GM13977 (cell line): ENCODE results near the gene TAGLN3.

ENCODE experiments used
- DNase-seq: peaks from one replicate; pipeline ENCODE4 v3.0.0; 2012; ENCODE audit warnings: low spot score
- in situ Hi-C: fragments of 300-500 bp; cut with MboI; formaldehyde crosslinking; loops from one replicate; pipeline ENCODE4 v1.12.0; 2022; ENCODE audit warnings: low sequenced_read_pairs, low pct_unique_long_range_greater_than_20kb, mixed read lengths, inconsistent platforms; ENCODE audit not compliant: unreplicated experiment
- TF ChIP-seq, protein P1 (sequence below): IDR thresholded peaks from 2 replicates; pipeline ENCODE4 v1.5.1; 2012; ENCODE audit warnings: mild to moderate bottlenecking, control low read depth; ENCODE audit not compliant: insufficient read depth; ENCODE audit errors: extremely low read depth, missing control alignments

The TAGLN3 gene

DNA sequence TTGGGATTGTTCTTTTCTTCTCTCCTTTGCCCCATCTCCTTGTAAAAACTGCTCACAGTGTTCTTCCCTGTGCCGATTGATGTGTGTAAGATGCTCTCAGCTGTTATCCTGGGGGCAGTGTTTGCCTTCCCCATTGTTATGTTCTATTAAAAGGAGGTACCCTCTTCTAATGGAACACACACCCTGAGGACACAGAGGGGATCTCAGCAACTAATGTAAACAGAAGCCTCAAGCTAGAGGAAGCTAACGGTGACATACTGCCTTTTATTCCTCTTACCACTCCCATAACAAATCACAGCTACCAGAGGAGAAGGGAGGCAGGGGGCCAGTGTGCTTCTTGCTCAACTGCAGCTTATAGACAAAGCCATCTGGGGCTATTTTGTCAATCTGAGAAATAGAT, 2.2 kb downstream of the TAGLN3 start:
- TF ChIP-seq, protein P1, sequence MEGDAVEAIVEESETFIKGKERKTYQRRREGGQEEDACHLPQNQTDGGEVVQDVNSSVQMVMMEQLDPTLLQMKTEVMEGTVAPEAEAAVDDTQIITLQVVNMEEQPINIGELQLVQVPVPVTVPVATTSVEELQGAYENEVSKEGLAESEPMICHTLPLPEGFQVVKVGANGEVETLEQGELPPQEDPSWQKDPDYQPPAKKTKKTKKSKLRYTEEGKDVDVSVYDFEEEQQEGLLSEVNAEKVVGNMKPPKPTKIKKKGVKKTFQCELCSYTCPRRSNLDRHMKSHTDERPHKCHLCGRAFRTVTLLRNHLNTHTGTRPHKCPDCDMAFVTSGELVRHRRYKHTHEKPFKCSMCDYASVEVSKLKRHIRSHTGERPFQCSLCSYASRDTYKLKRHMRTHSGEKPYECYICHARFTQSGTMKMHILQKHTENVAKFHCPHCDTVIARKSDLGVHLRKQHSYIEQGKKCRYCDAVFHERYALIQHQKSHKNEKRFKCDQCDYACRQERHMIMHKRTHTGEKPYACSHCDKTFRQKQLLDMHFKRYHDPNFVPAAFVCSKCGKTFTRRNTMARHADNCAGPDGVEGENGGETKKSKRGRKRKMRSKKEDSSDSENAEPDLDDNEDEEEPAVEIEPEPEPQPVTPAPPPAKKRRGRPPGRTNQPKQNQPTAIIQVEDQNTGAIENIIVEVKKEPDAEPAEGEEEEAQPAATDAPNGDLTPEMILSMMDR, result no peak
- DNase-seq, result no peak
- in situ Hi-C loops, result no loop called here

DNA sequence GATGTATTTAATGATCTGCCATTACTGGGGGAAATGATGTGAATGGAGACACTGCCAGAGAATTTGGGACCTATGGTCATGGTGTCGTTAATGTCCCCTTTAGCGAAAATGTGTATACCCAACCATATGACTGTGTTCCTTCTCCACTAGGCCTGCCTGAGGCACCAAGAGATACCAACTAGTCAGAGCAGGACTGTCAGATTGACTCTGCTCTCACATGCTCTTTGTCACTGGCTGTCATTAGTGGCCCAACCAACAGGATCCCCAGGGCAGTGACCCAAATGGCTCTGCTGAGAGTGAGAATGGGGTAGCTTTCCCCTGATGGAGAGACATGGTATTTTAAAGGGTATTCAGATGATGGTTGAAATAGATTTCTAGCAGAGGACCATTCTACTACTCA, 2.8 kb downstream of the TAGLN3 start:
- TF ChIP-seq, protein P1, result no peak
- in situ Hi-C loops, result no loop called here

DNA sequence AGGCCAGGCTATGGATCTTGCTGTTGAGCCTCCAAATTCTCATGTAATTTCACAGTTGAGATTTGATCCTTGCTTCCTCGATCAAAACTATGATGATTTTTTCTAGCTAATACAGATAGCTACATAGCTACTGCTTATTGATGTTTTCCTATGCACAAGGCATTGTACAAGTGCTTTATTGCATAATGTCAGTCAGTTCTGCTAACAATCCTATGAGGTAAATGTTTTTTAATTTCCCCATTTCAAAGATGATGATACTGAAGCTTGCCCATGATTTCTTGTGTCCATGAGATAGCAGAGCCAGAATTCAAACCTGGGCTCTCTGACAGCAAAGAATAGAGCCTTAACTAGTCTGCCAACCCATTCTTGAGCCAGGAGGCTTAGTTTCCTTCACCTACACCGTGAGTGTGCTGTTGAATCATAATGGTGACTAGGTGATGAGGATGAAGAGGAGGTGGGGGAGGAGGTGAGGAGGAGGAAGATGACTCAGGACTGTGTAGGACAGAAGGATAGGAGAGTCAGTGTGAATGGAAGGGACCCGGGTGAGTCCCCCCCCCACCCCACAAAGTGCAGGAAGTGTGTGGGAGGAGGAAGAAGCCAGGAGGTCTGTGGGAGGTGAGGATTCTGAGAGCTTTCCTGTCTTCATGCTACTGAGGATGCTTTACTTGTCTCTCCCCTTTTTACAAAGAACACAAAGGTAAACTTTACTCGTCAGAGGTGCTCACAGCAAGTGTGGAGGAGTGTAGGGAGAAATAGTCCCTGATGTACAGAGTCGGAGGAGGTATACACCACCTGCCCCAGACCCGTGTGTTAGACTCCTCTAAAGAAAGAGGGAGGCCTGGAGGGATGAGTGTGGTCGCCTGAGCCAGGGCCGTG, 3.6 kb downstream of the TAGLN3 start:
- no peak for DNase-seq
- TF ChIP-seq, protein P1, result no peak
- in situ Hi-C loops, result no loop called here

More for the DNA sequence above, 2.8 kb downstream of the TAGLN3 start:
- DNase-seq, result no peak

DNA sequence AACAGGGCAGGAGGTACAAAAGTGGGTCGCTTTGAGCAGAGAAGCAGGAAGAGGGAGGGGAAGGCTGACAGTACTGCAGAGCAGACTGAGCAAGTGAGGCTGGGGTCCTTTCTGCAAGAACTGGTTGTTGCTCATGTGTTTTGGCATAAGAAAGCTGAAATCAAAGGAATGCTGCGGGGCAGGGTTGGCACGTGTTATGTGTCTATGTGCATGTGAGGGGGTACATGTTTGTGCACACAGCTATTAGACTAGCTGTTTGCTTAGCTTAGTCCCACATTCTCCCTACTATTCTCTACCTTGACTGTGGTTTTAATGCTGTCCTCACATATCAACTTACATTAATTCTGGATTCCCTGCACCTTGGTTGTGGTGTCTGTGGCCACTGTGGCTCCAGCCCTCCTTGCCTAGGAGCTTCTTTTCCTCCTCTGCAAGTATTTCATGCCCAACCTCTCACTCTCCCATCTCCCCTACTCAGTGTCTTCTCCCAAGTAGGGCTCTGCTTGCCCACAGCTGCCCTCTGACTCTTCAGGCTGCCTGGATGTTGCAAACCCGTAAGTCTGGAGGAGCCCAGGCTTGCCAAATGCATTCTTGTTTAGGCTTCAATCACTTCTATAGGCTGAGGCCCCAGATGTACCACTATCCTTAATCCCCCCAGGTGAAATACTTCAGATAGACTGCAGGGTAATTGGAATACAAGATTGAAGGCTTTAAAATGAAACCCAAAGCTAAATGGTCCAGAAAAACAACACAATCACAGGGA, 4.8 kb downstream of the TAGLN3 start:
- in situ Hi-C loops, result no loop called here
- DNase-seq, result no peak
- TF ChIP-seq, protein P1, result no peak

DNA sequence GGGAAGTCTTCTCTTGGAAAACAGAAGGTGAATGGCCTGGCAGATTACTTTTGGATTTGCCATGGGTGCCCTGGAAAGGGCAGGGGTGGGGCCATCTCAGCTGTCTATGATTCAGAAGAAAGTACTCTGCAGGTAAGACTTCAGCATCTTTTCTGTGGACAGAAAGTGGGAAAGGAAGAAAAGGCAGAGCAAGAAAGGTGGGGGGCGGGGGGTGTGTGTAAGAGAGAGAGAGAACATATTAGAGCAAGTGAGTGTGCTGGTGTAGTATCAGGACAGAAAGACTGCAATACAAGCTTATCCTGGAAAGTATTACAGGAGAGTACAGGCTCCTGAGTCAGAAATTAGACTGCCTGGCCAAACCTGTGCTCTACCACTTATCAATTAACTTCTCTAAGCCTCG, 5.5 kb downstream of the TAGLN3 start:
- in situ Hi-C loops, result no loop called here
- DNase-seq, result no peak
- TF ChIP-seq, protein P1, result no peak

DNA sequence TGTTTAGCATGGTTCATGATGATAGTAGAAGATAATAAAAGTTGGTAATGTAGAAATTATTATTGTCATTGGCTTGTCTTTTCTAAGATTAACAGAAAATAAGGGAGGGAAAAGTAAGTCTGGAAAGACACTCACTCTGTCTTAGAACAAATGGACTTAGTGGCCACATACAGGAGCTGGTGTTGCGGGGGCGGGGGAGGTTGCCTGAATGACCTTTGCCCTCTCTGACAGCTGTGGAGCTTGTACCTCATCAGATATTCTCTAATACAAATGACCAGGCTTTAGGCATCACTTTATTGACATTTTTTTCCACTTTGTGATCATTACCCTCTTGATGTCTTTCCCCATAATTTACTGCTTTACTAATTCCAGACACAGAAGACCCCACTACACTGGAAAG, 5.9 kb downstream of the TAGLN3 start:
- in situ Hi-C loops, result no loop called here
- TF ChIP-seq, protein P1, result no peak
- DNase-seq, result no peak
